GM19397 (cell line): Measurements from ENCODE around the gene KCNAB2.

Experiments used
- ATAC-seq: cut with Tn5 transposase; IDR thresholded peaks from one replicate; pipeline ENCODE4 v1.9.1; 2021; ENCODE audit warnings: mild to moderate bottlenecking, moderate library complexity; ENCODE audit not compliant: unreplicated experiment

The KCNAB2 gene

DNA sequence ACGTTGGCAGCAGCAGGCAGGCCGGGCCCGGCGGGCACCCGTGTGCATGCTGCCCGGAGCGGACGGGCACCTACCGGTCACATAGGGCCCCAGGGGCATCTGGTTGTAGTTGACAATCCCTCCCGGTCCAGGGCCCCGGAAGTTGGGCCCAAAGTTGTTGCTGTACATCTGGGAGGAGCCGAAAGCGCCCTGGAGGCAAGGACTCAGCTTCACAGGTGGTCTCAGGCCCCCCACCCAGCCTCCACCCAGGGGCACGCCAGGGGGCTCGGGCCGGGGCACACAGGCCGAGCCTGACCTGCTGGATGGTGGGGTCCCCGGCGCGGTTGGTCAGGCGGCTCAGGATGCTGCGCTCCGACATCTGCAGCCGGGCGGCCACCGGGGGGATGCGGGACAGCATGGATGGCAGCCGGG lies 60.6 kb downstream of the KCNAB2 start:
- no peak for ATAC-seq

DNA sequence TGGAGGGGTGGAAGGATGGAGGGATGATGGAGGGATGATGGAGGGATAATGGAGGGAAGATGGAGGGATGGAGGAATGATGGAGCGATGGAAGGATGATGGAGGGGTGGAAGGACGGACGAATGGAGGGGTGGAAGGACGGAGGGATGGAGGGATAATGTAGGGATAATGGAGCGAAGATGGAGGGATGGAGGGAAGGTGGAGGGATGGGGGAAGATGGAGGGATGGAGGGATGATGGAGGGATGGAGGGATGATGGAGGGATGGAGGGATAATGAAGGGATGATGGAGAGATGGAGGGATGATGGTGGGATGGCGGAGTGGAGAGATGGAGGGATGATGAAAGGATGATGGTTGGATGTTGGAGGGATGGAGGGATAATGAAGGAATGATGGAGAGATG lies 61.3 kb downstream of the KCNAB2 start:
- no peak for ATAC-seq

DNA sequence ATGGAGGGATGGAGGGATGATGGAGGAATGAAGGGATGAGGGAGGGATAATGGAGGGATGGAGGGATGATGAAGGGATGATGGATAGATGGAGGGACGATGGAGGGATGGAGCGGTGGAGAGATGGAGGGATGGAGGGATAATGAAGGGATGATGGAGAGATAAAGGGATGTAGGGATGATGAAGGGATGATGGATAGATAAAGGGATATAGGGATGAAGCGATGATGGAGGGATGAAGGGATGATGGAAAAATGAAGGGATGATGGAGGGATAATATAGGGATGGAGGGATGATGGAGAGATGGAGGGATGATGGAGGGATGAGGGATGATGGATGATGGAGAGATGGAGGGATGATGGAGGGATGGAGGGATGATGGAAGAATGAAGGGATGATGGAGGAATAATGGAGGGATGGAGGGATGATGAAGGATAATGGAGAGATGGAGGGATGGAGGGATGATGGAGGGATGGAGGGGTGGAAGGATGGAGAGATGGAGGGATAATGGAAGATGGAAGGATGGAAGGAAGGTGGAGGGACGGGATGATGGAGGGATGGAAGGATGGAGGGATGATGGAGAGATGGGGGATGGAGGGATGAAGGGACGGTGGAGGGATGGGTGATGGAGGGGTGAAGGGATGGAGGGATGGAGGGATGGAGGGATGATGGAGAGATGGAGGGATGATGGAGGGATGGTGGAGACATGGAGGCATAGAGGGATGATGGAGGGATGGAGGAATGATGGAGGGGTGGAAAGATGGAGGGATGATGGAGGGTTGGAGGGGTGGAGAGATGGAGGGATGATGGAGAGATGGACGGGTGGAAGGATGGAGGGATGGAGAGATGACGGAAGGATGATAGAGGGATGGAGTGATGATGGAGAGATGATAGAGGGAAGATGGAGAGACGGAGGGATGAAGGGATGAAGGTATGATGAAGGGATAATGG lies 62.0 kb downstream of the KCNAB2 start:
- ATAC-seq = no peak

DNA sequence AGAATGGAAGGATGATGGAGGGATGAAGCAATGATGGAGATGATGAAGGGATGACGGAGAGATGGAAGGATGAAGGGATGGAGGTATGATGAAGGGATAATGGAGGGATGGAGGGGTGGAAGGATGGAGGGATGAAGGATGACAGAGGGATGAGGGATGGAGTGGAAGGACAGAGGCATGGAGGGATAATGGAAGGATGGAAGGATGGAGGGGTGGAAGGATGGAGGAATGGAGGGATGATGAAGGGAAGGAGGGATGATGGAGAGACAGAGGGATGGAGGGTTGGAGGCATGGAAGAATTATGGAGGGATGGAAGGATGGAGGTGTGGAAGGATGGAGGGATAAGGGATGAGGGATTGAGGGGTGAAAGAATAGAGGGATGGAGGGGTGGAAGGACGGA lies 62.8 kb downstream of the KCNAB2 start:
- no peak for ATAC-seq

DNA sequence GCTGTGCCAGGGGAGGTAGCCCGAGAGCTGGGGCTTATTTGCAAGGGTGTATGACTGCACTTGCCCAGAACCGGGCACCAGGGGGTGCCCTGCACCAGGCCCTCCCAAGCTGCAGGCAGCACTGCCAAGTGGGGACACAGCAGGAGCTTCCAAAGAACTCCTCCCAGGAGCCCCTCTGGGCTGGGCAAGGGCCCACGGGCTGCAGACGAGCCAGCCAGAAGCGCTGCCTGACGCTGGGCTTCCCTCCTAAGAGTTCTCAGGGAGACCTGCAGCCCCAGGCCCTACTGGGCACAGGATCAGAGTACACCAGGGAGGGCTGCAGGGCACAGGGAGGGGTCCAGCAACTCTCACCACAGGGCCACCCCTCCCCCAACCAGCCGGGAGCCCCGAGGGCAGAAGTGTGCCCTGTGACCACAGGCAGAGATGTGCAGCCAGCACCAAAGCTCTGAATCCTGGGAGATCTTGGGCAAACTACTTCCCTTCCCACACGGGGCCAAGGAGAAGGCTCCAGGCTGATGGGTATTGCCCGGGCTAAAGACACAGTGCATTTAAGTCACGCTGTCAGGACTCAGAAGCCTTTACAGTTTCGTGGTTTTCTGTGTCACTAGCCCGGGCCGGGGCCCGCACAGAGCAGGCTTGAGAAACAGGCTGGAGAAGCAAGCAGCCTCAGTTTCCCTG lies 63.4 kb downstream of the KCNAB2 start:
- ATAC-seq = no peak

DNA sequence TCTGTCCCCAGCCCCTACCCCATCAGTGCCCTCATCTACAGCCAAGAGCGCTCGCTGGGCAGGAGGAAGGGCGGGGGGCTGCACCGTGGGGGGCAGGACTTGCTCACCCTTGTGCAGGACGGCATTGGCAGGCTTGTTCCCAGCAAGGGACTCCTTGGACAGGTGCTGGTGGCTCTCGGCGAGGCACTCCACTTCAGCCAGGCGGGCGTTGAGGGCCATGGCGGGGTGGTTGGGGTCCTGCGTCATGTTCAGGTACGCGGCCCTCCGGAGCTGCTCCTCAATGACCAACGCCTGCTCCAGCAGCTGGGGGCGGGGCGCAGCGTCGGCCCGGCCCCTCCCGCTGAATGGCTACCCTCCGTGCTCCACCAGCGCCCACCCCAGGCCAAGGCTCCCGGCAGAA lies 64.0 kb downstream of the KCNAB2 start:
- ATAC-seq = no peak

DNA sequence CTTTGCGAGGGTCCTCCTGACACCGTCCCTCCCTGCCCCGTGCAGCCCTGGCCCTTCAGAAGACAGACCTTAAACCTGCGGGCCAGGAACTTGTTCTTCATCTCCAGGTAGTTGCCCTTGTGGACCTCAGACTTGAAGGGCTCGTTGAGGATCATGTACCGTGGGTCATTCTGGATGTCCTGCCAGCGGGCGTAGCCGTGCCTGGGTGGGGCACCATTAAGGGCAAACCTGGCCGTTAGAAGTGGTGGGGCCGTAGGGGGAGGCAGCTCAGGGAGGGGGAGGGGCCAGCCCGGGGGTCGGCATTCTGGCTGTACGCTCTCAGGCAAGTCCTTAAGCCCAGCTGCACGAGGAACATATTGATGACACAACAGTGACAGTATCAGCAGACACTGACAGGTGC lies 64.6 kb downstream of the KCNAB2 start:
- no peak for ATAC-seq

DNA sequence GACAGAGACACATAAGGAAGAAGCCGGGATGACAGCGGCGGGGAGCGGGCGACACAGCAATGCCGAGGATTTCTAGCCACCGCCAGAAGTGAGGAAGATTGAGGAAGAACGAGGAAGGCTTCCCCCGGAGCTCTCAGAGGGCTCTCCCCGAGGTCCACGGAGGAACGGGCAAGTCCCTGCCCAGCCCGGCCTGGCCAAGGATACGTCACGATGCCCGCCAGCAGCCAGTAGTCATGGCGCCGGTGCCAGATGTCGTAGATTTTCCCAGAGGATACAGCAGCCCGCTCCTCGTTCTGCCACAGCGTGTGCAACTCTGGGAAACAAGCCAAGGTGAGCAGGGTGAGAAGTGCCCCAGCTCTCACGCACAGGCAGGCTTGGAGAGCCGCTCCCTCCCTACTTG lies 65.9 kb downstream of the KCNAB2 start:
- no peak for ATAC-seq

DNA sequence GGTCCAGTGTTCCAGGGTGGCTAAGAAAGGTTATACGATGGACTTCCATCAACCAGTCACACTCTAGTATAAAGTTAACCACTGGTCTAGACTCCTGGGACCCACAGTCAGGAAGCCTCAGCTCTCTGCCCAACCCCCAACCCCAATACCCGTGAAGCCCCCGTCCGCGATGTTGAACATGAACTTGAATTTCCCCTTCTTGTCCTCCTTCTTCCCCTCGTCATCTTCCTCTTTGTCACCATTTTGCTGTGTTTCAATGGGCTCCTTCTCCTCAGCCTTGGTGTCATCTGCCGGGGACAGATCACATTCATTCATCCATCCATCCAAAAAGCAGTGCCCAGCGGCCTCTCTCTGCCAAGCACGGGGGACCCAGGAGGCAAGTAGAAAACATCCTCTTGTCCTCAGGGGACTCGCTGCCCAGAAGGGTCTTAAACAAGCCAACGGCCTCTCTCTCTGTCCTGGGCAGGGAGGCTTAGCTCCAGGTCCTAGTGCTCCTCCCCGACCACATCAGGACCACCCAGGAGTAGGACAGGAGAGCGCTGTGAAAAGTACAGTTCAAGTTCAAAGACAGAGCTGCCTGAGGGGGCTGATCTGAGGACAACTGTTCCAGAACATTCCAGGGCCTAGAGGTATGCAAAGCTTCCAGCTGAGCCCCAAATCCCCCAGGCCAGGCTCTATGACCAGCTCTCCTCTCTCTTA lies 66.5 kb downstream of the KCNAB2 start:
- no peak for ATAC-seq

DNA sequence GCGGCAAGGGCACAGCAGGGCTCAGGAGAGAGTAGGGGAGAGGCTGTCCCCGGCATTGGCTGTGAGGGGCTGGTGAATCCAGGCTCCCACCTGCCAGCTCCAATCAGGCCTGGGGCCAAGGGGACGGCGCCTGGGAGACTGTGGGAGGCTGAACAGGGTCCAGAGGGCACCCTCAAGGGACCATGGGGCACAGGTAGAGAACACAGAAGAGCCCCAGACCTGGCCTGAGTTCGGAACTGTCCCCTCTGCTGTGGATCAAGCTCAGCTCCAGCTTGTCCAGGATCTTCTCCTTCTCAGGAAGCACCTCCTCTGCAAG lies 67.0 kb downstream of the KCNAB2 start:
- no peak for ATAC-seq

DNA sequence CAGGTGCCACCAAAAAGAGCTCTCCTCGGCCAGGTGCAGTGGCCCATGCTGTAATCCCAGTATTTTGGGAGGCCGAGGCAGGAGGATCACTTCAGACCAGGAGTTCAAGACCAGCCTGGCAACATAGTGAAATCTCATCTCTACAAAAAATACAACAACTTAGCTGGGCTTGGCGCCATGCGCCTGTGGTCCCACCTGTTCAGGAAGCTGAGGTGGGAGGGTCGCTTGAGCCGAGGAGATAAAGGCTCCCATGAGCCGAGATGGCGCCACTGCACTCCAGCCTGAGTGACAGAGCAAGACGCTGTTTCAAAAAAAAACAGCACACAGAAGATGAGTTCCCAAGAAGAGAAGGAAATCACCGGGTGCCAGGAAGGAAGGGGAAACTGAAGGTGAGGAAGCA lies 67.4 kb downstream of the KCNAB2 start:
- no peak for ATAC-seq

DNA sequence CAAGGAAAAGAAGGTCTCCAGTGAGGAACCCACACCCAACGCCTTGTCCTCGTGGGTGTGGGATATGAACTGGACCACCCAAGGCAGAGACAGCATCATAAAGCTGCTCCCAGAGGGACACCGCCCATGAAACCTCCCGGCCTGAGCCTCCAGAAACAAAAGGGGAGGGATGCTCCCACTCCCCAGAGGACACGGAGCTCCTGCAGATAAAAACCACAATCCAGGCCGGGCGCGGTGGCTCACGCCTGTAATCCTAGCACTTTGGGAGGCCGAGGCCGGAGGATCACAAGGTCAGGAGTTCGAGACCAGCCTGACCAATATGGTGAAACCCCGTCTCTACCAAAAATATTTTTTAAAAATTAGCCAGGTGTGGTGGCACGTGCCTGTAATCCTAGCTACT lies 68.1 kb downstream of the KCNAB2 start:
- no peak for ATAC-seq

DNA sequence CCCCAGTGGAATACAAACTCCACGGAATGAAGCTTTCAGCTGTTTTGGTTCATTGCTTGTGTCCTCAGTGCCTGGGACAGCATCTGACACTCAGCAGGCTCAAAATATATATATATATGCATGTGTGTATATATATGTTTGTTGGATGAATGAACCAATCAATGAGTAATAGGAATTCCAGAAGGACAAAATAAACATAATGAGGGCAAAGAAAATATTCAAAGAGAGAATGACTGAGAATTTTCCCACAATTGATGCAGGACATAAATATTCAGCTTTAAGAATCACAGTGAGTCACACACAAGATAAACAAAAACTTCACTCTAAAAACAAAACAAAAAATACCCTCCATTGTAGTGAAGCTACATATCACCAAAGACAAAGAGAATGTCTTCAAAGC lies 70.4 kb downstream of the KCNAB2 start:
- ATAC-seq = no peak

DNA sequence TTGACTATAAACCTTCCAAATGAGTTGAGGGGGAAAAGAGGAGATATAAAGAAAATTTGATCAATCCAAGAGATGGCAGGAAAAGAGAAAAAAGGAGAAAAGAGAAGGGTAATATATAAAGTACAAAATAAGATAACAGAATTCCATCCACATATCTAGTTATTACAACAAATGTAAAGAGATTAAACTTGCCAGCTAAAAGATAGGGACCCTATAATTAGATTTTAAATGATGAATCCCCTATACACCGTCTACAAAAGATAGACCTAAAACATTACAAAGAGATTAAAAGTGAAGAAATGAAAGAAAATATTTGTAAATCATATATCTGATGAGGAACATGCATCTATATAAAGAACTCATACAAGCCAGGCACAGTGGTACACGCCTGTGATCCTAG lies 71.4 kb downstream of the KCNAB2 start:
- no peak for ATAC-seq

DNA sequence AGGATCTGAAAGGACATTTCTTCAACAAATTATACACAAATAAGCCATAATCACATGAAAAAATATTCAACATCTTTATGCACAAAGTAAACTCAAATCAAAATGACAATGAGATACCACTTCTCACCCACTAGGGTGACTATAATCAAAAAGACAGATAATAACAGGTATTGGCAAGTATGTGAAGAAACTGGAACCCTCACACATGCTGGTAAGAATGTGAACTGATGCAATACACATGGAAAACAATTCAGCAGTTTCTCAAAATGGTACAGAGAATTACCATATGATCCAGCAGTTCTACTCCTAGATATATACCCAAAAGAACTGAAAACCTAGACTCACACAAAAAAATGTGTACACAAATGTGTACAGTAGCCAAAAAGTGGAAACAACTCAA lies 71.9 kb downstream of the KCNAB2 start:
- no peak for ATAC-seq

DNA sequence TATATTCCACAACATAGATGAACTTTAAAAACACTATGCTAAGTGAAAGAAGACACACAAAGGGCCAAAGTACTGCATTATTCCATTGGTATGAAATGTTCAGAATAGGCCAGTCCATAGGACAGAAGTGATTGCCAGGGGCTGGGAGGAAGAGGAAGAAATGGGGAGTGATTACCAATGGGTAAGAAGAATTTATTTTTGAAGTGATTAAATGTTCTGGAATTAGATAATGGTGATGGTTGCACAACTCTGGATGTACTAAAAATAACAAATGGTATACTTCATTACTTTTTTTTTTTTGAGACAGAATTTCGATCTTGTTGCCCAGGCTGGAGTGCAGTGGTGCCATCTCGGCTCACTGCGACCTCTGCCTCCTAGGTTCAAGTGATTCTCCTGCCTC lies 72.7 kb downstream of the KCNAB2 start:
- no peak for ATAC-seq

DNA sequence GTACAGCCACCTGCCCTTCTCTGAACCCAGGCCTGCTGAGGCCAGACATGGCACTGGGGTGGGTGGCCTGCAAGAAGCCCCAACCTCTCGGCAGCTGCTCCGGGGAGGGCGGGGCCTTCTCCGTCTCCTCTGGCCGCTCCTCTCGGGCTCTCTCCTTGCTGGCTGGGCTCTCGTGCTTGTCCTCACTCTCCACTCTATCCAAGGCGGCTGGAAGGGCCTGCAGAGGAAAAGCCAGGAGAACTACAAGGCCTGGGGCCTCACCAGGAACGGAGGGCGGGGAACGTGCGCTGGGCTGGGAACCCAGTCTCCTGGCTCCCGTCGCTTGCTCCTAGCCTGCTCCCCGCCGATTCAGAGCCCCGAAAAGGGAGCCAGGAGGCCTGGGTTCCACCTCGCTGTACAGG lies 75.3 kb downstream of the KCNAB2 start:
- no peak for ATAC-seq

DNA sequence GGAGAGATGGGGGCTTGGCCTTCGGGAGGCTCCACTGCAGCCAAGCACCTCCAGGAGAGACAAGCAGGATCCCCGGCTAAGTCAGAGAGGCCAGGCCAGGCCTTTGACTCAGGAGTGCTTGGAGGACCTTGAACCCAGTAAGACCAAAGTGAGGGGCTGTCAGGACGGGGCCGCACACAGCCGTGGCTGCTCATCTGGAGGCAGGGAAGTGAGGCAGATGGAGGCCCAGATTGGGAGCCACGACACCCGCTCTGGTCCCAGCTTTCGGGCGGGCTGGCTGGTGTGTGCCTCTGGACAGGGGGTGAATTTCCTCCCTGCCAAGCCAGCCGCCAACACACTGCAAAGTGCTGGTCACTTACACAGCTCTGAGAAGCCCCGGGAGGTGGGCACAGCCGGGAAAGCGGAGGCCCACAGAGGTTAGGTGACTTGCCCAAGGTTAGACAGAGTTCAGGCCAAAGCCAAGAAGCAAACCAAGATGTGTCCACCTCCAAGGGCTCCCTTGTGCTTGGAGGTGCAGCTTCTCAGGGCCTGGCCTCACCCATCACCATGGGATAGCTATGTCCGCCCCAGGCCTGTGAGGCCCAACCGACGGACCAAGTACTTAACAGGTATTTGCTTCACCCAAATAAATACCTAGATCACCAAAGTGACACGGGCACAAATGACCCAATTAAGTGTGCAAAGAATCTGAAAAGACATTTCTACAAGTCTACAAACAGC lies 76.1 kb downstream of the KCNAB2 start:
- ATAC-seq = no peak

DNA sequence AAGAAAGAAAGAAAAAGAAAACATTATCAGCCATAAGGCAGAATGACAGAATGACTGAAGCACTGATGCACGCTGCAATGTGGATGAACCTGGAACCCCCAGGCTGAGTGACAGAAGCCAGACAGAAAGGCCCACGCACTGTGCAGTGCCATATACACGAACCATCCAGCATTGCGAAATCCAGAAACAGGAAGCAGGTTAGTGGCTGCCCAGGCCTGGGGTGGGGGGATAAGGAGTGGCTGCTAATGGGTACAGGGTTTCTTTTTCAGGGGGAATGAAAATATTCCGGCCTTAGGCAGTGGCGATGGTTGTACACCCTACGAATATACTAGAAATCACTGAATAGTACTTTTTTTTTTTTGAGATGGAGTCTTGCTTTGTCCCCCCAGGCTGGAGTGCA lies 77.4 kb downstream of the KCNAB2 start:
- ATAC-seq = no peak

DNA sequence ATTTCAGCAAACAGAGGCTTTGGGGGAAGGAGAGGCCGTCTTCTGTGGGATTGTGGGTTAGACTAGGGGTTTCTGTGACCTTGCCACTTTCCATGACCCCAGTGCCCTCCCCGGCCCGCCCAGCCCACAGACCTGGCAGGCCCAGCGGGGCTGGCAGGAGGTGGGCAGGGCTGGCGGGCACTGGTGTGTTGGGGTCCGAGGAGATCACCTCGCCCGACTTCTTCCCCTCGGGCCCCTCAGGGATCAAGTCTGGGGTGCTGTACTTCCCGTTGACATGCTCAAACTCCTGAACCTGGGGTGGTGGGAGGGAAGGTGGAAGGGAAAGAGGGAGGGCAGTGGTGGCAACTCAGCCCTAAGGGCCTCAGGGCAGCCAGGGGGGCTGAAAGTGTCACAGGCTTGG lies 78.1 kb downstream of the KCNAB2 start:
- ATAC-seq = no peak

DNA sequence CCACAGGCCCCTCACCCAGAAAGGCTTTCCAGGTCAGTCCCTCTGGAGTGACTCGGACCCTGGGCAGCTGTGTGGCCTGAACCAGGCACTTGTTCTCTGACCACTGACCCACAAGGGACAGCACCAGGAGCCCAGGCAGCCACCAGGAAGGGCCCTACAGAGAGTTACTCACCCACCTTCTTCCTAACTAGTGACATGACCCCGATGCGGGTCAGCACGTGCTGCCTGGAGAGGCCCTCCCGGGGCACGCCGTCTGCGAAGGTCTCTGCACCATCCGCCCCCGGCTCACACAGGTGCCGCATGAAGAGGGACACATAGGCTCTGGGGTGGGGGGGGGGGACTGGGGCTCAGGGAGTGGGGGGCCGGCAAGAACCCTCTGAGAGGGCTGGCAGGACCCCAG lies 78.7 kb downstream of the KCNAB2 start:
- no peak for ATAC-seq
